ENCODE measurements around the gene ZBED4. TPM values are rescaled to one million over a fixed set of nuclear protein-coding genes. Genes with fewer than 3 reads are reported as not detected.

ZBED4 gene
- total and polyA plus RNA-seq, 2 of the 13 experiments (the other 11 are each of a cell fraction or from before 2014, with no cell fraction given), result 5.4 to 9.6 TPM

DNA sequence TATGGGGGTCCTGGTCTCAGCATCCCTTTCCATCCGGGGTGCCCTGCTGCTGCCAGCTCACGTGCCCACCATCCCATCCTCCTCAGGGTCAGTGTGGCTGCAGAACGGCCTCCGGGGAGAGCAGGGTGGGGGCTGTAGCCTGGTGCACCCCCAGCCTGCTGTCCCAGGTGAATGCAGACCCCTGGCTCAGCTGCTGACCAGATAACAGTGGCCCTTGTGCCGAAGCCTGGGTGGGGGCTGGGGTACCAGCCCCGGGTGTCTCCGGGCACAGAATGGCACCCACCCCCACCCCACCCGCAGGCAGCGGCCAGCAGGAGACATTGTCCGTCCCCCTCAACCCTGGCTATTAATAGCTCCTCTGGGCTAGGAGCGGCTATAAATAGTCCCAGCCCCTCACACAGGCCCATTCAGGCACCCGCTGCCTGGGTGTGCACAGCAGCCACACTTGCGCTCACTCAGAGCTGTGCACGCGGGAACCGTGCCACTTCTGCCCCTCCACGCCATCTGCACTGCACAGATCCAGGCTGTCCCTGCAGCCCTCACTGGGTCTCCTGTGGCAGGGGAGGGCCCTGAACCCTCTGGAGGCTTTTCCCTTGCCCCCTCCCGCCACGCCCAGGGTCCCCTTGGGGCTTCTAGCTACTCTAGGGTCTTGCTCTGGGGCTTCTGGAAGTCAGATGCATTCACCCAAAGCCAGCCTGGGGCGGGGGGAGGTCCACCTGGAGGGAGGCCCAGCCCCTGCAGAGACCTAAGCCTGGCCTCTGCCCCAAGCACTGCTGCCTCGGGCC is 83.5 kb downstream of the ZBED4 start (continued):
- TF ChIP-seq, protein P1, sequence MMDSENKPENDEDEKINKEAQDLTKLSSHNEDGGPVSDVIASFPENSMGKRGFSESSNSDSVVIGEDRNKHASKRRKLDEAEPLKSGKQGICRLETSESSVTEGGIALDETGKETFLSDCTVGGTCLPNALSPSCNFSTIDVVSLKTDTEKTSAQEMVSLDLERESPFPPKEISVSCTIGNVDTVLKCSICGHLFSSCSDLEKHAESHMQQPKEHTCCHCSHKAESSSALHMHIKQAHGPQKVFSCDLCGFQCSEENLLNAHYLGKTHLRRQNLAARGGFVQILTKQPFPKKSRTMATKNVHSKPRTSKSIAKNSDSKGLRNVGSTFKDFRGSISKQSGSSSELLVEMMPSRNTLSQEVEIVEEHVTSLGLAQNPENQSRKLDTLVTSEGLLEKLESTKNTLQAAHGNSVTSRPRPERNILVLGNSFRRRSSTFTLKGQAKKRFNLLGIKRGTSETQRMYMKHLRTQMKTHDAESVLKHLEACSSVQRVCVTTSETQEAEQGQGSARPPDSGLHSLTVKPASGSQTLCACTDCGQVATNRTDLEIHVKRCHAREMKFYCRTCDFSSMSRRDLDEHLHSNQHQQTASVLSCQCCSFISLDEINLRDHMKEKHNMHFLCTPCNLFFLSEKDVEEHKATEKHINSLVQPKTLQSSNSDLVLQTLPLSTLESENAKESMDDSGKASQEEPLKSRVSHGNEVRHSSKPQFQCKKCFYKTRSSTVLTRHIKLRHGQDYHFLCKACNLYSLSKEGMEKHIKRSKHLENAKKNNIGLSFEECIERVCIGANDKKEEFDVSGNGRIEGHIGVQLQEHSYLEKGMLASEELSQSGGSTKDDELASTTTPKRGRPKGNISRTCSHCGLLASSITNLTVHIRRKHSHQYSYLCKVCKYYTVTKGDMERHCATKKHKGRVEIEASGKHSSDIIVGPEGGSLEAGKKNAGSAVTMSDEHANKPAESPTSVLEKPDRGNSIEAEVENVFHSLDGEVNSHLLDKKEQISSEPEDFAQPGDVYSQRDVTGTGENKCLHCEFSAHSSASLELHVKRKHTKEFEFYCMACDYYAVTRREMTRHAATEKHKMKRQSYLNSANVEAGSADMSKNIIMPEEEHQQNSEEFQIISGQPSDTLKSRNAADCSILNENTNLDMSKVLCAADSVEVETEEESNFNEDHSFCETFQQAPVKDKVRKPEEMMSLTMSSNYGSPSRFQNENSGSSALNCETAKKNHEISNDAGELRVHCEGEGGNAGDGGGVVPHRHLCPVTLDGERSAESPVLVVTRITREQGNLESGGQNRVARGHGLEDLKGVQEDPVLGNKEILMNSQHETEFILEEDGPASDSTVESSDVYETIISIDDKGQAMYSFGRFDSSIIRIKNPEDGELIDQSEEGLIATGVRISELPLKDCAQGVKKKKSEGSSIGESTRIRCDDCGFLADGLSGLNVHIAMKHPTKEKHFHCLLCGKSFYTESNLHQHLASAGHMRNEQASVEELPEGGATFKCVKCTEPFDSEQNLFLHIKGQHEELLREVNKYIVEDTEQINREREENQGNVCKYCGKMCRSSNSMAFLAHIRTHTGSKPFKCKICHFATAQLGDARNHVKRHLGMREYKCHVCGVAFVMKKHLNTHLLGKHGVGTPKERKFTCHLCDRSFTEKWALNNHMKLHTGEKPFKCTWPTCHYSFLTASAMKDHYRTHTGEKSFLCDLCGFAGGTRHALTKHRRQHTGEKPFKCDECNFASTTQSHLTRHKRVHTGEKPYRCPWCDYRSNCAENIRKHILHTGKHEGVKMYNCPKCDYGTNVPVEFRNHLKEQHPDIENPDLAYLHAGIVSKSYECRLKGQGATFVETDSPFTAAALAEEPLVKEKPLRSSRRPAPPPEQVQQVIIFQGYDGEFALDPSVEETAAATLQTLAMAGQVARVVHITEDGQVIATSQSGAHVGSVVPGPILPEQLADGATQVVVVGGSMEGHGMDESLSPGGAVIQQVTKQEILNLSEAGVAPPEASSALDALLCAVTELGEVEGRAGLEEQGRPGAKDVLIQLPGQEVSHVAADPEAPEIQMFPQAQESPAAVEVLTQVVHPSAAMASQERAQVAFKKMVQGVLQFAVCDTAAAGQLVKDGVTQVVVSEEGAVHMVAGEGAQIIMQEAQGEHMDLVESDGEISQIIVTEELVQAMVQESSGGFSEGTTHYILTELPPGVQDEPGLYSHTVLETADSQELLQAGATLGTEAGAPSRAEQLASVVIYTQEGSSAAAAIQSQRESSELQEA (CRISPR knock-in tag; IDR thresholded peaks at IDR 0.05; ENCODE audit: not compliant biosample characterization), result no peak
- TF ChIP-seq HNRNPL (IDR thresholded peaks at IDR 0.05; ENCODE audit: low read depth, low read length) (peak; percentile 50; the same call in 1 of the 2 replicates), ZNF839 (CRISPR knock-in tag; IDR thresholded peaks at IDR 0.05; ENCODE audit: borderline replicate concordance) (no peak), ZNF746 (CRISPR knock-in tag; IDR thresholded peaks at IDR 0.05) (no peak), MYC (CRISPR knock-in tag; IDR thresholded peaks at IDR 0.05; ENCODE audit: borderline replicate concordance) (no peak), NFKBIZ (CRISPR knock-in tag; IDR thresholded peaks at IDR 0.05) (0 out of 2 replicates have a peak, but pooled peaks have one; percentile 3), JUND (CRISPR knock-in tag; IDR thresholded peaks at IDR 0.05) (no peak), ZSCAN25 (CRISPR knock-in tag; IDR thresholded peaks at IDR 0.05) (no peak), RBFOX2 (IDR thresholded peaks at IDR 0.05; ENCODE audit: low read depth, low read length) (peak; percentile 2; the same call in 1 of the 2 replicates), ATF1 (CRISPR knock-in tag; IDR thresholded peaks at IDR 0.05) (no peak)
- TF ChIP-seq, protein P2, sequence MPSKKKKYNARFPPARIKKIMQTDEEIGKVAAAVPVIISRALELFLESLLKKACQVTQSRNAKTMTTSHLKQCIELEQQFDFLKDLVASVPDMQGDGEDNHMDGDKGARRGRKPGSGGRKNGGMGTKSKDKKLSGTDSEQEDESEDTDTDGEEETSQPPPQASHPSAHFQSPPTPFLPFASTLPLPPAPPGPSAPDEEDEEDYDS (CRISPR knock-in tag; IDR thresholded peaks at IDR 0.05), result peak; percentile 37; the same call in 1 of the 2 replicates

Measured in HepG2 (cell line).